Memory B cell (primary cell): ENCODE results near the gene ASCC1.
"Not testable (repeated sequence)": the region's sequence is repeated elsewhere in the genome, so short reads cannot be mapped to it uniquely, and the experiment has no call there.

Experiments used
- ATAC-seq: fragments of 150-1000 bp; cut with Tn5 transposase; 2 replicates; pipeline ENCODE4 v1.10.0; 2021; ENCODE audit warnings: low read depth, mild to moderate bottlenecking, moderate library complexity
- DNase-seq, 2 donors: peaks; one replicate each; pipeline ENCODE4 v3.0.0; 2022; ENCODE audit warnings: low spot score in 2 of 2
- H3K27ac Mint-ChIP-seq: one replicate; pipeline ENCODE4 v1.8.0; 2022; ENCODE audit warnings: mild to moderate bottlenecking, moderate library complexity, mixed read lengths
- H3K27me3 Mint-ChIP-seq: one replicate; pipeline ENCODE4 v1.8.0; 2022; ENCODE audit warnings: mixed read lengths
- H3K36me3 Mint-ChIP-seq: one replicate; pipeline ENCODE4 v1.8.0; 2022; ENCODE audit warnings: mild to moderate bottlenecking, mixed read lengths
- H3K4me1 Mint-ChIP-seq: one replicate; pipeline ENCODE4 v1.8.0; 2022; ENCODE audit warnings: mixed read lengths
- H3K4me3 Mint-ChIP-seq: one replicate; pipeline ENCODE4 v1.8.0; 2022; ENCODE audit warnings: mild to moderate bottlenecking, moderate library complexity, mixed read lengths
- H3K9me3 Mint-ChIP-seq: one replicate; pipeline ENCODE4 v1.8.0; 2022; ENCODE audit warnings: mixed read lengths

ASCC1 gene

GRCh38 chr10:72126872-72127232 is 89.2 kb downstream of the ASCC1 start:
- Mint-ChIP-seq H3K4me3 (no peak overlapping the region), H3K9me3 (no peaks in the 10 kb centered on the region), H3K4me1 (peaks cover 3% of the 10 kb centered on the region), H3K27ac (peak overlapping the region; percentile 45), H3K27me3 (no peaks in the 10 kb centered on the region), H3K36me3 (peaks cover 17% of the 10 kb centered on the region)
- ATAC-seq = no peak
- DNase-seq = no peak

- DNase-seq (no peak), ATAC-seq (no peak)
- peaks cover 20% of the 10 kb centered on the region for H3K36me3 Mint-ChIP-seq
- H3K27ac Mint-ChIP-seq = no peak overlapping the region
- H3K9me3 Mint-ChIP-seq = no peaks in the 10 kb centered on the region
- H3K4me3 Mint-ChIP-seq = no peak overlapping the region
- H3K4me1 Mint-ChIP-seq = peaks cover 3% of the 10 kb centered on the region
- no peaks in the 10 kb centered on the region for H3K27me3 Mint-ChIP-seq
Observed at GRCh38 chr10:72126184-72126871, 89.7 kb downstream of the ASCC1 start.

- H3K4me3 Mint-ChIP-seq = no peak overlapping the region
- ATAC-seq (no peak), DNase-seq (no peak)
- H3K4me1 Mint-ChIP-seq = peaks cover 3% of the 10 kb centered on the region
- peaks cover 23% of the 10 kb centered on the region for H3K36me3 Mint-ChIP-seq
- no peaks in the 10 kb centered on the region for H3K27me3 Mint-ChIP-seq
- H3K27ac Mint-ChIP-seq = no peak overlapping the region
- no peaks in the 10 kb centered on the region for H3K9me3 Mint-ChIP-seq
Observed at GRCh38 chr10:72124989-72125388, 91.1 kb downstream of the ASCC1 start.

- no peak overlapping the region for H3K4me3 Mint-ChIP-seq
Observed at GRCh38 chr10:72124381-72124780, 91.7 kb downstream of the ASCC1 start.

DNA sequence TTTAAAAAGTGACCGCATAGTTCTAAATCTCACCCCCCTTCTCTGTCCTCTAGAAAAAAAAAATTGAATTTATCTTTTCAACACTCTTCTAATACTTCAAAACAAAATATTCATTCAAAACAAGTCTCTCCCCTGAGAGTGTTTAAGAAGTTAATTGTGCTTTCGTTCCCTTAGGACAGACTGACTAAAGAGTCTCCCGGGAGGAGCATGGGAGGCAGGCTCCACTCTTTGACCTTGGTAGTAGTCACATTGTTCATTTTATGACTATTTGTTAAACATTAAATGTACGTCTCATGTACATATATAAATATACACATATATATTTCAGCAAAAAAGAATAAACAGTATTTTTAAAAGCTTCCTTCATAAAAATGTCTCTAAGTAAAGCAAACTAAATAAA is 92.5 kb downstream of the ASCC1 start:
- H3K4me1 Mint-ChIP-seq = peaks cover 3% of the 10 kb centered on the region
- H3K36me3 Mint-ChIP-seq = peaks cover 27% of the 10 kb centered on the region
- DNase-seq (no peak), ATAC-seq (no peak)
- no peaks in the 10 kb centered on the region for H3K27me3 Mint-ChIP-seq
- no peak overlapping the region for H3K27ac Mint-ChIP-seq
- no peak overlapping the region for H3K4me3 Mint-ChIP-seq
- H3K9me3 Mint-ChIP-seq = no peaks in the 10 kb centered on the region

More at GRCh38 chr10:72124381-72124780, 91.7 kb downstream of the ASCC1 start:
- Mint-ChIP-seq H3K27ac (no peak overlapping the region), H3K36me3 (peaks cover 26% of the 10 kb centered on the region), H3K4me1 (peaks cover 3% of the 10 kb centered on the region), H3K9me3 (no peaks in the 10 kb centered on the region), H3K27me3 (no peaks in the 10 kb centered on the region)
- DNase-seq = no peak
- no peak for ATAC-seq

GRCh38 chr10:72122221-72122620 is 93.9 kb downstream of the ASCC1 start:
- ATAC-seq = no peak

DNA sequence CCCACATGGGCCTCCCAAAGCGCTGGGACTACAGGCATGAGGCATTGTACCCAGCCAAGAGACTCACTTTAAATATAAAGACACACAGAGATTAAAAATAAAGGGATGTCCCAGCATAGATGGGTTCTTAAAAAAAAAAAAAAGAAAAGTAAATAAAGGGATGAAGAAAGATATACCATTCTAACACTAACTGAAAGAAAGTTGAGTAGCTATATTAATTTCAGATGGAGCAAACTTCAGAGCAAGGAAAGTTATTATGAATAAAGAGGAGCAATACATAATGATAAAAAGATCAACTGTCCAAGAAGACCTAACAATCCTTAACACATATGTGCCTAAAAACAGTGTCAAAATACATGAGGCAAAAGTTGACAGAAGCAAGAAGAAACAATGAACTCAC is 94.7 kb downstream of the ASCC1 start:
- Mint-ChIP-seq H3K4me3 (no peak overlapping the region), H3K27me3 (no peaks in the 10 kb centered on the region), H3K27ac (no peak overlapping the region), H3K9me3 (peaks cover 4% of the 10 kb centered on the region), H3K4me1 (no peaks in the 10 kb centered on the region), H3K36me3 (peaks cover 25% of the 10 kb centered on the region)
- ATAC-seq = no peak
- no peak for DNase-seq

More at GRCh38 chr10:72122221-72122620, 93.9 kb downstream of the ASCC1 start:
- no peak overlapping the region for H3K4me3 Mint-ChIP-seq
- peaks cover 3% of the 10 kb centered on the region for H3K4me1 Mint-ChIP-seq
- DNase-seq = no peak
- peaks cover 29% of the 10 kb centered on the region for H3K36me3 Mint-ChIP-seq
- H3K9me3 Mint-ChIP-seq = peaks cover 2% of the 10 kb centered on the region
- H3K27ac Mint-ChIP-seq = no peak overlapping the region
- no peaks in the 10 kb centered on the region for H3K27me3 Mint-ChIP-seq

DNA sequence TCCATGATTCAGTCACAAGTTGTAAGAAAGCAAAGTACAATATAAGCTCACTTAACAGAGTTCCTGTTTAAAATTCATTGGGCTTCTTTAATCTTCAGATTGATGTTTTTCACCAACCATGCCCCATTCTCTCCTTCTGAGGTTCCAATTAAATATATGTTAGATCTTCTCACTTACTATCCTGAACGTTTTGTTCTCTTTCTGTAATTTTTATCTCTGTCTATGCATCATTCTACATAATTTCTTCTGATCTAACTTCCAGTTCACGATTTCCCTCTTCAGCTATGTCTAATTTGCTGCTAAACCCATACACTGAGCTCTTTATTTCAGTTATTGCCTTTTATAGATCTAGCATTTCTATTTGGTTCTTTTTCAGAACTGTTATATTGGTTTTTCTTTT is 99.7 kb downstream of the ASCC1 start:
- H3K4me3 Mint-ChIP-seq = no peak overlapping the region
- ATAC-seq (no peak), DNase-seq (no peak)
- no peaks in the 10 kb centered on the region for H3K27me3 Mint-ChIP-seq
- H3K9me3 Mint-ChIP-seq = peaks cover 6% of the 10 kb centered on the region
- no peaks in the 10 kb centered on the region for H3K4me1 Mint-ChIP-seq
- no peak overlapping the region for H3K27ac Mint-ChIP-seq
- H3K36me3 Mint-ChIP-seq = peaks cover 32% of the 10 kb centered on the region

GRCh38 chr10:72114706-72115450 is 101.2 kb downstream of the ASCC1 start:
- H3K4me1 Mint-ChIP-seq = peaks cover 3% of the 10 kb centered on the region
- H3K27ac Mint-ChIP-seq = no peak overlapping the region
- no peak overlapping the region for H3K4me3 Mint-ChIP-seq
- ATAC-seq (no peak), DNase-seq (no peak)
- peaks cover 30% of the 10 kb centered on the region for H3K36me3 Mint-ChIP-seq
- H3K27me3 Mint-ChIP-seq = no peaks in the 10 kb centered on the region
- H3K9me3 Mint-ChIP-seq = peaks cover 6% of the 10 kb centered on the region

DNA sequence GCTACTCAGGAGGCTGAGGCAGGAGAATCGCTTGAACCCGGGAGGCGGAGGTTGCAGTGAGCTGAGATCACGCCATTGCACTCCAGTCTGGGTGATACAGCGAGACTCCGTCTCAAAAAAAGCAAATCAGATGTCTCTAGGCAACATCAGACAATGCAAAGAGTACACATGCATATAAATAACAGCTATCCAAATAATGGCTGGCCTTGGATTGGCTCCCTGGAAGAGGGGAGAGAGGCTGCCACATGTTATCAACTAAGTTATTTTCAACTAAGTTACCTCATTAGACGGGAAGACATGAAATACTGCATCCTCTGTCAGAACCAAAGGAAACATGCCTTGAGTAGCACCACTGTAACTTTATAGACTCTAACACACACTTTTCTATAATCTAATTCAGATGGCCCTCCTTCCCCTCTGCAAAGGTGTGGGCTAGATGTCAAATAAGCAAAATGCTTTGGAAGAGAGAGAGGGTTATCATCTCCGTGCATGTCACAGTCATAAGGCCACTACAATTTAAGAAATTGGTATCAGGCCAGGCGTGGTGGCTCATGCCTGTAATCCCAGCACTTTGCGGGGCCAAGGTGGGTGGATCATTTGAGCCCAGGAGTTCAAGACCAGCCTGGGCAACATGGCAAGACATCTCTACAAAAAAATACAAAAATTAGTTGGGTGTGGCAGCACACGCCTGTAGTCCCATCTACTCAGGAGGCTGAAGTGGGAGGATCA is 105.2 kb downstream of the ASCC1 start:
- H3K9me3 Mint-ChIP-seq = no peaks in the 10 kb centered on the region
- peaks cover 26% of the 10 kb centered on the region for H3K4me1 Mint-ChIP-seq
- no peak overlapping the region for H3K27ac Mint-ChIP-seq
- DNase-seq (no peak), ATAC-seq (no peak)
- no peaks in the 10 kb centered on the region for H3K27me3 Mint-ChIP-seq
- H3K4me3 Mint-ChIP-seq = no peak overlapping the region
- peaks cover 13% of the 10 kb centered on the region for H3K36me3 Mint-ChIP-seq

GRCh38 chr10:72109636-72110157 is 106.4 kb downstream of the ASCC1 start:
- Mint-ChIP-seq H3K36me3 (peaks cover 8% of the 10 kb centered on the region), H3K27ac (no peak overlapping the region), H3K27me3 (no peaks in the 10 kb centered on the region), H3K4me1 (peaks cover 26% of the 10 kb centered on the region), H3K4me3 (no peak overlapping the region), H3K9me3 (no peaks in the 10 kb centered on the region)
- DNase-seq (no peak), ATAC-seq (no peak)

- DNase-seq = no peak
- Mint-ChIP-seq H3K27ac (peak overlapping the region; percentile 68), H3K4me3 (no peak overlapping the region), H3K27me3 (no peaks in the 10 kb centered on the region), H3K36me3 (peaks cover 8% of the 10 kb centered on the region), H3K4me1 (peaks cover 26% of the 10 kb centered on the region), H3K9me3 (no peaks in the 10 kb centered on the region)
- ATAC-seq = no peak
Observed at GRCh38 chr10:72108830-72109635, 107.0 kb downstream of the ASCC1 start.

- DNase-seq, H3K9me3 Mint-ChIP-seq, H3K27me3 Mint-ChIP-seq, H3K4me3 Mint-ChIP-seq, ATAC-seq: not testable (repeated sequence)
- peaks cover 26% of the 10 kb centered on the region for H3K4me1 Mint-ChIP-seq
- peaks cover 10% of the 10 kb centered on the region for H3K36me3 Mint-ChIP-seq
- peak overlapping the region; percentile 68 for H3K27ac Mint-ChIP-seq
Observed at GRCh38 chr10:72108004-72108370, 108.1 kb downstream of the ASCC1 start.
